GM06990 (cell line): ENCODE results near the gene CASP14.
"Not testable (repeated sequence)": the region's sequence is repeated elsewhere in the genome, so short reads cannot be mapped to it uniquely, and the experiment has no call there.

Experiments used
- DNase-seq: peaks from one replicate; pipeline ENCODE4 v3.0.0-alpha.2; 2011; ENCODE audit not compliant: insufficient read length; ENCODE audit errors: extremely low read depth
- H3K27me3 ChIP-seq: replicated peaks from 2 replicates; pipeline ENCODE4 v1.6.0; 2011; ENCODE audit warnings: low read length; ENCODE audit not compliant: control insufficient read depth, insufficient read depth
- H3K36me3 ChIP-seq: 2 replicates; pipeline ENCODE4 v1.5.1; 2011; ENCODE audit warnings: low read length; ENCODE audit not compliant: control insufficient read depth, insufficient read depth
- H3K4me3 ChIP-seq: replicated peaks from 2 replicates; pipeline ENCODE4 v1.5.1; 2011; ENCODE audit warnings: low read depth, mild to moderate bottlenecking, control low read depth, low read length
- CTCF ChIP-seq: IDR thresholded peaks from 2 replicates; pipeline ENCODE4 v1.5.1; 2011; ENCODE audit warnings: low read length, control low read depth, mild to moderate bottlenecking, inconsistent platforms; ENCODE audit not compliant: insufficient read depth, poor library complexity, severe bottlenecking

CASP14 gene

GRCh38 chr19:15047680-15048079, 1.6 kb upstream of the CASP14 start:
- no peaks in the 10 kb centered on the region for H3K36me3 ChIP-seq
- TF ChIP-seq CTCF, result no peak
- no peaks in the 10 kb centered on the region; the same call in 1 of the 2 replicates for H3K27me3 ChIP-seq
- H3K4me3 ChIP-seq, result no peak overlapping the region
- DNase-seq, result no peak

- H3K27me3 ChIP-seq, result no peaks in the 10 kb centered on the region; the same call in 1 of the 2 replicates
- no peak for DNase-seq
- no peak for TF ChIP-seq CTCF
- H3K4me3 ChIP-seq, result no peak overlapping the region
- no peaks in the 10 kb centered on the region for H3K36me3 ChIP-seq
Measured at GRCh38 chr19:15048128-15048527, 1.2 kb upstream of the CASP14 start.

GRCh38 chr19:15050639-15051038, 1.4 kb downstream of the CASP14 start:
- H3K4me3 ChIP-seq, result no peak overlapping the region
- H3K36me3 ChIP-seq, result no peaks in the 10 kb centered on the region
- TF ChIP-seq CTCF, result no peak
- H3K27me3 ChIP-seq, result no peaks in the 10 kb centered on the region
- DNase-seq, result no peak

GRCh38 chr19:15062036-15062435, 12.8 kb downstream of the CASP14 start:
- no peak for TF ChIP-seq CTCF
- Histone ChIP-seq H3K36me3 (no peaks in the 10 kb centered on the region), H3K27me3 (no peaks in the 10 kb centered on the region; the same call in 1 of the 2 replicates), H3K4me3 (no peak overlapping the region)
- DNase-seq, result no peak

- H3K27me3 ChIP-seq, DNase-seq, H3K36me3 ChIP-seq, H3K4me3 ChIP-seq: not testable (repeated sequence)
Measured at GRCh38 chr19:15070386-15070785, 21.1 kb downstream of the CASP14 start.

GRCh38 chr19:15072930-15073647, 23.8 kb downstream of the CASP14 start:
- no peak for TF ChIP-seq CTCF
- no peak overlapping the region for H3K4me3 ChIP-seq
- H3K27me3 ChIP-seq, result no peaks in the 10 kb centered on the region
- DNase-seq, result no peak
- H3K36me3 ChIP-seq, result no peaks in the 10 kb centered on the region
